Renal pelvis (tissue), 12 donors: ENCODE data around the gene RUFY3. TPM values are rescaled to one million over a fixed set of nuclear protein-coding genes. Genes with fewer than 3 reads are reported as not detected.
"Not testable (repeated sequence)": the region's sequence is repeated elsewhere in the genome, so short reads cannot be mapped to it uniquely, and the experiment has no call there.

Experiments
- DNase-seq: peaks from one replicate; pipeline ENCODE4 v3.0.0-alpha.2; 2013
- long read RNA-seq, 16 experiments: transcript quantifications; one replicate each; lab custom pipeline, GENCODE V29; 2026
- polyA plus RNA-seq, 3 donors: library from polyadenylated mRNA; unstranded; fragments of 120-200 nt; gene quantifications; one replicate each; pipeline ENCODE4 v1.2.1, GENCODE V29; 2013; ENCODE audit not compliant: insufficient read length in 3 of 3

Gene RUFY3, protein sequence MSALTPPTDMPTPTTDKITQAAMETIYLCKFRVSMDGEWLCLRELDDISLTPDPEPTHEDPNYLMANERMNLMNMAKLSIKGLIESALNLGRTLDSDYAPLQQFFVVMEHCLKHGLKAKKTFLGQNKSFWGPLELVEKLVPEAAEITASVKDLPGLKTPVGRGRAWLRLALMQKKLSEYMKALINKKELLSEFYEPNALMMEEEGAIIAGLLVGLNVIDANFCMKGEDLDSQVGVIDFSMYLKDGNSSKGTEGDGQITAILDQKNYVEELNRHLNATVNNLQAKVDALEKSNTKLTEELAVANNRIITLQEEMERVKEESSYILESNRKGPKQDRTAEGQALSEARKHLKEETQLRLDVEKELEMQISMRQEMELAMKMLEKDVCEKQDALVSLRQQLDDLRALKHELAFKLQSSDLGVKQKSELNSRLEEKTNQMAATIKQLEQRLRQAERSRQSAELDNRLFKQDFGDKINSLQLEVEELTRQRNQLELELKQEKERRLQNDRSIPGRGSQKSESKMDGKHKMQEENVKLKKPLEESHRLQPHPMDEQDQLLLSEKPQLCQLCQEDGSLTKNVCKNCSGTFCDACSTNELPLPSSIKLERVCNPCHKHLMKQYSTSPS
- 100 to 1,000 TPM in 2 of 3 donors, 10 to 100 TPM in 1; 93.1 to 186 (median 178) TPM for polyA plus RNA-seq
- long read RNA-seq, donor 1, partial matches to known transcripts: 0 of 3 reads
- long read RNA-seq, donor 1, other reads (novel, unspliced or antisense): 0 of 3 reads
- long read RNA-seq, donor 2, partial matches to known transcripts: 0 of 3 reads
- long read RNA-seq, donor 2, other reads (novel, unspliced or antisense): 0 of 3 reads
- long read RNA-seq, donor 3, partial matches to known transcripts: 0 of 1 reads
- long read RNA-seq, donor 3, other reads (novel, unspliced or antisense): 0 of 1 reads
- long read RNA-seq, donor 4, partial matches to known transcripts: 0 of 1 reads
- long read RNA-seq, donor 4, other reads (novel, unspliced or antisense): 0 of 1 reads
- long read RNA-seq, donor 5, transcript RUFY3-203 (12 exons, 2,143 nt): major isoform, 6 of 46 reads
- long read RNA-seq, donor 5, partial matches to known transcripts: 39 of 46 reads
- long read RNA-seq, donor 5, other reads (novel, unspliced or antisense): 0 of 46 reads
- long read RNA-seq, donor 6, transcript RUFY3-203 (12 exons, 2,143 nt): major isoform, 6 of 25 reads
- long read RNA-seq, donor 6, partial matches to known transcripts: 19 of 25 reads
- long read RNA-seq, donor 6, other reads (novel, unspliced or antisense): 0 of 25 reads
- long read RNA-seq, donor 7, partial matches to known transcripts: 0 of 5 reads
- long read RNA-seq, donor 7, other reads (novel, unspliced or antisense): 0 of 5 reads
- long read RNA-seq, donor 8, partial matches to known transcripts: 0 of 2 reads
- long read RNA-seq, donor 8, other reads (novel, unspliced or antisense): 0 of 2 reads
- long read RNA-seq, donor 9, partial matches to known transcripts: 0 of 6 reads
- long read RNA-seq, donor 9, other reads (novel, unspliced or antisense): 0 of 6 reads
- long read RNA-seq, donor 10, partial matches to known transcripts: 0 of 8 reads
- long read RNA-seq, donor 10, other reads (novel, unspliced or antisense): 0 of 8 reads
- long read RNA-seq, donor 11, partial matches to known transcripts: 0 of 3 reads
- long read RNA-seq, donor 11, other reads (novel, unspliced or antisense): 0 of 3 reads
- long read RNA-seq, donor 12, transcript RUFY3-203 (12 exons, 2,143 nt): major isoform, 6 of 126 reads
- long read RNA-seq, donor 12, partial matches to known transcripts: 53 of 126 reads
- long read RNA-seq, donor 12, other reads (novel, unspliced or antisense): 63 of 126 reads
- long read RNA-seq, donor 13, partial matches to known transcripts: 0 of 8 reads
- long read RNA-seq, donor 13, other reads (novel, unspliced or antisense): 0 of 8 reads
- long read RNA-seq, donor 14, partial matches to known transcripts: 186 of 195 reads
- long read RNA-seq, donor 14, other reads (novel, unspliced or antisense): 8 of 195 reads
- long read RNA-seq, donor 15, full-length matches to known transcripts: 7 of 130 reads
- long read RNA-seq, donor 15, partial matches to known transcripts: 51 of 130 reads
- long read RNA-seq, donor 15, other reads (novel, unspliced or antisense): 72 of 130 reads
- long read RNA-seq, donor 16, partial matches to known transcripts: 11 of 45 reads
- long read RNA-seq, donor 16, other reads (novel, unspliced or antisense): 28 of 45 reads

DNA sequence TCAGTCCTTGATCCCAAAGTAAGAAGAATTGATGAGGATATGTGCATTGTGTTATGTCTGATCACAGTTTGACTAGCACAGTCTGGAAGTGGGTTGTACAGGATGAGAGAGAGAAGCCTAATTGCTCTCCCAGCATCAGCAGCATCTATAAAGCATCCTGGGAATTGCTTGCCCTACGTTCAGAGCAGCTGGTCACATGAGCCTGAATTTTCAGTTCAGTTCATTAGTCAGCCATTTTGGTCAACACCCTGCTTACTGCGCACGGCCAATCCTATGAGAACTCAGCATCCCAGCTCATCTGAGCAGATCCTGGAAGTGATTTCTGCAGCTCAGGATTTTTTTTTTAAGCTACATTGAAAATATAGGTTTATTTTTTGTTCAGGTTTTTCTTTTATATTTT is at the start of gene RUFY3:
TSS of gene RUFY3 (plus strand) at position 218 of the 400 bp plus-strand sequence. CDS start 610 bp downstream, outside the sequence.
- DNase-seq: no peak

DNA sequence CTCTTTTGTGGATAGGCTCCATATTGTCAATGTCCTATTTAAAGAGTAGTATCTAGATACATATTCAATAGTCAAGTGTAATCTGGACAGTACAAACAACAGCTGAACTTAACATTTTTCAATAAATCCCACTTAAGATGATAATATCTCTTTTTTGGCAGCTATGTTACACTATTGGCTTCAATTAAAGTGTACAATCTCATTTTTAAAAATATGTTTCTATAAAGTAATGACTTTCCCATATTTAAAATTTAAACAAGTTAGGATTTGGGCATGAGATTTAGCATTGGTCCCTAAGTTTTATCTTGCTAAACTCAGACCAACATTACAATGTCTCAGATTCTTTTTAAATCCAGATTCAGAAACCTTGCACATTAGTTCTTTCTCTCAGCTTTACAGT is 47.6 kb upstream of the RUFY3 start:
- DNase-seq: no peak

GRCh38 chr4:70674731-70675130 is 47.0 kb upstream of the RUFY3 start:
- no peak for DNase-seq

DNA sequence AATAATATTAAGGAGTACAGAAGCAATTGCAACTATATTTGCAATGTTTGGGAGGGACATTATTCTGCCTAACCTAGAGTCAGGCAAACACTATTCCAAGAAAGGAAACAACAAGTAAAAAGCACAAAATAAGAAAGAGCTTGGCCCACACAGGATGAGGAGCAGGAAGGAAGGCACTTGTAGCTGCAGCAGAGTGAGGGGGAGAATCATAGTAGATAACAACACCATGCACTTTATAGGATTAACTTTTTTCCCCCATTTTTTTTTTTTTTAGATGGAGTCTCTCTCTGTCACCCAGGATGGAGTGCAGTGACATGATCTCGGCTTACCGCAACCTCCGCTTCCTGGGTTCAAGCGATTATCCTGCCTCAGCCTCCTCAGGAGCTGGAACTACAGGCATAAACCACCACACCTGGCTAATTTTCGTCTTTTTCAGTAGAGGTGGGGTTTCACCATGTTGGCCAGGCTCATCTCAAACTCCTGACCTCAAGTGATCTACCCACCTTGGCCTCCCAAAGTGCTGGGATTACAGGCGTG is 45.1 kb upstream of the RUFY3 start:
- no peak for DNase-seq

- DNase-seq: no peak
Measured at GRCh38 chr4:70678383-70678999, 43.3 kb upstream of the RUFY3 start.

GRCh38 chr4:70680934-70681333 is 40.8 kb upstream of the RUFY3 start:
- DNase-seq: peak; percentile 61

DNA sequence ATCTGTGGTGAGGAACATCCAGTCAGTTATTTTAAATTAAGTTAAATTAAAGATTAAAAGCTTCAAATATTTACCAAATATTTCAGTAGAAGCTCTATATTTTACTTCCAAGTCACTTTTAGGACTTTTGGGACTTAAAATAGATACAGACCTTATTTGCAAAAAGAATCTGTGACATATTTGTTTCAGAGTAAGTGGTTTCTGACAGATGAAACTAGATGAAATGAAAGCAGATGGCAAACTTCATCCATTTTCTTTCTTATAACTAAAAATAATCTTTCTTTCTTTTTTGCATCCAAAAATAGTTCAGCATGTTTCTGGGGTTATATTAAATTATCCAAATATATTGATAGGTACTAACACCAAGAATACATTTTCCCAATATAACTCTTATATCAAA is 40.1 kb upstream of the RUFY3 start:
- DNase-seq: peak; percentile 24

GRCh38 chr4:70682142-70682541 is 39.6 kb upstream of the RUFY3 start:
- DNase-seq: not testable (repeated sequence)

GRCh38 chr4:70687392-70687791 is 34.4 kb upstream of the RUFY3 start:
- DNase-seq: no peak

- DNase-seq: peak; percentile 99
Measured at GRCh38 chr4:70687821-70688794, 33.7 kb upstream of the RUFY3 start, which contains the start of gene UTP3. Gene UTP3 (plus strand): TSS chr4:70688532. CDS start chr4:70688678, 146 bp downstream.

DNA sequence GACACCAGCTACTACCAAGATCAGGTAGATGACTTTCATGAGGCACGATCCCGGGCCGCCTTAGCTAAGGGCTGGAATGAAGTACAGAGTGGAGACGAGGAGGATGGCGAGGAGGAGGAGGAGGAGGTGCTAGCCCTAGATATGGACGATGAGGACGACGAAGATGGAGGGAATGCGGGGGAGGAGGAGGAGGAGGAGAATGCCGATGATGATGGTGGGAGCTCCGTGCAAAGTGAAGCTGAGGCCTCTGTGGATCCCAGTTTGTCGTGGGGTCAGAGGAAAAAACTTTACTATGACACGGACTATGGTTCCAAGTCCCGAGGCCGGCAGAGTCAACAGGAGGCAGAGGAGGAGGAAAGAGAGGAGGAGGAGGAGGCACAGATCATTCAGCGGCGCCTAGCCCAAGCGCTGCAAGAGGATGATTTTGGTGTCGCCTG is 33.0 kb upstream of the RUFY3 start:
- DNase-seq: no peak

DNA sequence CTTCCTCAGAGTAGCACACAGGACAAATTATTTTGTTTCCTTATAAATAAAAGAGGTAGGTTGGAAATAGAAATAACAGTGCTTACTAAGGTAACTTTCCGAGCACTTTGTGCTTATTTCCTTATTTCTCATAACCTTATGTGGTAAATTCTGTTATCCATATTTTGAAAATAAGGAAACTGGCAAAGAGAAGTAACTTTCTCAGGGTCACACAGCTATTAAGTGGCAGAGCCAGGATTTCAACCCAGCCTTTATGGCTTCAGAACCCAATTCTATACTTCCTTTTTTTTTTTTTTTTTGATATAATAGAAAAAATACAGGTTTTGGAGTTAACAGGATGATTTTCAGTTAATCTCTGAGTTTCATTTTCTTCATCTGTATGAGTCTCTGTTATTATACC is 30.1 kb upstream of the RUFY3 start:
- DNase-seq: no peak

DNA sequence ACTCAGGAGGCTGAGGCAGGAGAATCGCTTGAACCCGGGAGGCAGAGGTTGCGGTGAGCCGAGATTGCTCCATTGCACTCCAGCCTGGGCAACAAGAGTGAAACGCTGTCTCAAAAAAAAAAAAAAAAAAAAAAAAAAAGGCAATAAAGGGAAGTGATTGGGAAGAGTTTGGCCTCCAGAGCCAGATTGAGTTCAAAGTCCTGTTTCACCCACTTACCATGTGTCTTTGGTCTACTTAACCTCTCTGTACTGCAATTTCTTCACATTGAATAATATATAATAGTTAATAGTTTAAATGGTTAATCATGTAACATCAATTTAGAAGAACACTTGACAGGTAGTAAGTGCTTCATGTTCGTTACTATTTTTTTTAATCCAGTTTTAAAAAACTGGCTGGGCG is 27.1 kb upstream of the RUFY3 start:
- not testable (repeated sequence) for DNase-seq

- DNase-seq: not testable (repeated sequence)
Measured at GRCh38 chr4:70698435-70698834, 23.3 kb upstream of the RUFY3 start.

- no peak for DNase-seq
Measured at GRCh38 chr4:70700712-70701111, 21.1 kb upstream of the RUFY3 start.

DNA sequence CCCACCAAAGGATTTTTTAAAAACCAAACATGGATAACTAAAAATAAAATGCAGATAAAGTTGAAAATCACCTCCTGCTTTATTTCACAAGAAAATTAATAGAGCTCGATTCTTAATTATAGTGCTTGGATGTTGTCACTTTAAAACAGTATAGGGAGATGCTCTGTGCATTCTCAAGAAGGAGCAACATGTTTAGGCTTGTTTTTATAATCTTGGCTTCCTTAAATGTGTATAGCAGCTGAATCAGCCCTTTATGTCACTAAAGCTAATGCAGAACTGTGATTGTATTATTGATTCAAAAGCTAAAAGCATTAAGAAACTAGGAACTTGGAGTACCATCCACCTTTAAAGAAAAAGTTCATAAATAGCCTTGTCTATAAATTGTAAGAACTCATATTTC is 20.5 kb upstream of the RUFY3 start:
- no peak for DNase-seq

DNA sequence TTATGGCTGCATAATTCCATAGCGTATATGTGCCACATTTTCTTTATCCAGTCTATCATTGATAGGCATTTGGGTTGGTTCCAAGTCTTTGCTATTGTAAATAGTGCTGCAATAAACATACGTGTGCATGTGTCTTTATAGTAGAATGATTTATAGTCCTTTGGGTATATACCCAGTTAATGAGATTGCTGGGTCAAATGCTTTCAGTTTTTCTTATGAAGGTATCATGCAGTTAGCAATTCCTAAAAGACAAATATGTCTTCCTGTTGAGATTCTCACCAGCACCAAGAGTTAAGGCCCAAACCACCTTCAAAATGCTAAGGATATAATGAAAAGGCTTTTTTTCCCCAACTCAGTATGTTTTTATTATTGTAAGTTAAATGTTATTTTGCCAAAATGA is 19.2 kb upstream of the RUFY3 start:
- DNase-seq: not testable (repeated sequence)
